ENCODE data around the gene IRS1. TPM values are rescaled to one million over a fixed set of nuclear protein-coding genes. Genes with fewer than 3 reads are reported as not detected.

The IRS1 gene
- total and polyA plus RNA-seq, 2 donors = 7.4 to 11.5 TPM

DNA sequence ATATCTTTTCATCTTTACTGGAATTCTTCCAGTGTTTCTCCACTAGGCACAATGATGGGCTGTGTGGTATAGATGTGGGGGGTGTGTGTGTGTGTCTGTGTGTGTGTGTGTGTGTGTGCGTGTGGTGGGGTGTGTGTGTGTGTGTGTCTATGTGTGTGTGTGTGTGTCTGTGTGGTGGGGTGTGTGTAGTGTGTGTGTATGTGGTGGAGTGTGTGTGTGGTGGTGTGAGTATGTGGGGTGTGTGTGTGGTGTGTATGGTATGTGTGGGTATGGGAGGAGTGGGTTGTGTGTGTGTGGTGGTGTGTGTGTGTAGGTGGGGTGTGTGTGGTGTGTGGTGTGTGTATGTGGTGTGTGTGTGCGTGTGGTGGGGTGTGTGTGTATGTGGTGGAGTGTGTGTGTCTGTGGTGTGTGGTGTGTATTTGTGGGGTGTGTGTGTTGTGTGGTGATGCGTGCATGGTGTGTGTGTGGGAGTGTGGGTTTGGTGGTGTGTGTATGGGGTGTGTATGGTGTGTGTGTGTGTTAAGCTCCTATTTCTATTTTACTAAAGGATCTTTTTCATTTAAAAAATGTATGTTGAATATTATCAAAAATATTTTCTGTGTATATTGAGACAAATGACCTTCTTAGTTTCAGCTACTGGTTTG is 84.2 kb downstream of the IRS1 start:
- DNase-seq (ENCODE audit: low read depth in 6 of 9, low spot score in 9 of 9) = no peak
- no peaks in the 10 kb centered on the region for H3K4me1 ChIP-seq (ENCODE audit: control insufficient read depth in 2 of 2, insufficient read depth in 2 of 2, low read length in 2 of 2)
- WGBS = 91% methylated on average over 3 of the region's 3 CpGs

DNA sequence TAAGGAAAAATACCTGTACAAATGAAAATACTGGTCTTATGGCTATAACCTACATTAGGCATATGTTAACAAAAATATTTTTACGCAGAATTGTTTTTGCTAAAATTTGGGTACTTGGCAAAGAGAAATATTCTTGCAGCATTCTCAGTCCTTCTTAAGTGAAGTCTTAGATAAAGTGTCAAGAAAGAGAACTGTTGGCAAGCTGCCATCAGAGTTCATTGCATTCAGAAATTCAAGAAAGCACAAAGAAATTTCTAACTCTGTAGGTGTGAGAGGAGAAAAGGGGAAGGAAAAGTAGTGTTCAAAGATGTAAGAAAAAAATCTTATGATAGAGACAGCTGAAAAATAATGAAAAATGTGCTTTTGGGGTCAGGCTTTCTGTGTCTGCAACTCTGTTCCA is 86.7 kb downstream of the IRS1 start:
- Histone ChIP-seq H3K9me3 (ENCODE audit: control insufficient read depth in 2 of 2, insufficient read depth in 1 of 2, low read length in 1 of 2) (no peaks in the 10 kb centered on the region), H3K36me3 (ENCODE audit: control insufficient read depth in 2 of 2, insufficient read depth in 2 of 2, low read length in 1 of 2) (no peaks in the 10 kb centered on the region), H3K27me3 (ENCODE audit: control insufficient read depth in 2 of 2, insufficient read depth in 1 of 2, low read length in 1 of 2) (no peaks in the 10 kb centered on the region), H3K27ac (ENCODE audit: low read depth in 1 of 2, low read length in 1 of 2) (no peak overlapping the region), H3K4me1 (ENCODE audit: control insufficient read depth in 2 of 2, insufficient read depth in 2 of 2, low read length in 2 of 2) (no peaks in the 10 kb centered on the region), H3K4me3 (ENCODE audit: low read length in 2 of 2) (no peak overlapping the region)
- WGBS = 95% methylated on average over 1 of the region's 1 CpG
- DNase-seq (ENCODE audit: low read depth in 6 of 9, low spot score in 9 of 9) = no peak

More for the DNA sequence above, 84.2 kb downstream of the IRS1 start:
- Histone ChIP-seq H3K9me3 (ENCODE audit: control insufficient read depth in 2 of 2, insufficient read depth in 1 of 2, low read length in 1 of 2) (no peaks in the 10 kb centered on the region), H3K27me3 (ENCODE audit: control insufficient read depth in 2 of 2, insufficient read depth in 1 of 2, low read length in 1 of 2) (no peaks in the 10 kb centered on the region), H3K27ac (ENCODE audit: low read depth in 1 of 2, low read length in 1 of 2) (no peak overlapping the region), H3K36me3 (ENCODE audit: control insufficient read depth in 2 of 2, insufficient read depth in 2 of 2, low read length in 1 of 2) (no peaks in the 10 kb centered on the region), H3K4me3 (ENCODE audit: low read length in 2 of 2) (no peak overlapping the region)

DNA sequence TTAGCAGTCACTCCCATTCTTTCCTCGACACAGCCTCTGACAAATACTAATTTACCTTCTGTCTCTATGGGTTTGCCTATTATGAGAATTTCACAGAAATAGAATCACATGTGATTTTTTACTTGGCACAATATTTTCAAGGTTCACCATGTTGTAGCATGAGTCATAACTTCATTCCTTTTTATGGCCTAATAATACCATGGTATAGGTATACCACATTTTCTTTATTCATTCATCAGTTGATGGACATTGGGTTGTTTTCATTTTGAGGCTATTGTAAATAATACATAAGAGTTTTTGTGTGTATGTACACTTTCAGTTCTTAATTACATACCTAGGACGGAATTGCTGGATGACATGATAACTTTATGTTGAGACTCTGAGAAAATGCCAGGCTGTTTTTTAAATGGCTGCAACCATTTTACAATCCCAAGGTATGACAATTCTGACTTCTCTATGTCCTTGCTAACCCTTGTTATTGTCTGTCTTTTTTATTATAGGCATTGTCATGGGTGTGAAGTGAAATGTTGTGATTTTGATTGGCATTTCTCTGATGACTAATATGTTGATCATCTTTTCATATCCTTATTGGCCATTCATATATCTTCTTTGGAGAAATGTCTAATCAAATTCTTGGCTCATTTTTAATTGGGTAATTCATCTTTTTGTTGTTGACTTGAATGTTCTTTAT is 87.9 kb downstream of the IRS1 start:
- no peaks in the 10 kb centered on the region for H3K36me3 ChIP-seq (ENCODE audit: control insufficient read depth in 2 of 2, insufficient read depth in 2 of 2, low read length in 1 of 2)
- WGBS = 96% methylated on average over 2 of the region's 2 CpGs
- no peaks in the 10 kb centered on the region for H3K27me3 ChIP-seq (ENCODE audit: control insufficient read depth in 2 of 2, insufficient read depth in 1 of 2, low read length in 1 of 2)
- no peak for DNase-seq (ENCODE audit: low read depth in 6 of 9, low spot score in 9 of 9)
- H3K27ac ChIP-seq (ENCODE audit: low read depth in 1 of 2, low read length in 1 of 2) = no peak overlapping the region
- no peaks in the 10 kb centered on the region for H3K4me1 ChIP-seq (ENCODE audit: control insufficient read depth in 2 of 2, insufficient read depth in 2 of 2, low read length in 2 of 2)
- H3K9me3 ChIP-seq (ENCODE audit: control insufficient read depth in 2 of 2, insufficient read depth in 1 of 2, low read length in 1 of 2) = no peaks in the 10 kb centered on the region
- H3K4me3 ChIP-seq (ENCODE audit: low read length in 2 of 2) = no peak overlapping the region

DNA sequence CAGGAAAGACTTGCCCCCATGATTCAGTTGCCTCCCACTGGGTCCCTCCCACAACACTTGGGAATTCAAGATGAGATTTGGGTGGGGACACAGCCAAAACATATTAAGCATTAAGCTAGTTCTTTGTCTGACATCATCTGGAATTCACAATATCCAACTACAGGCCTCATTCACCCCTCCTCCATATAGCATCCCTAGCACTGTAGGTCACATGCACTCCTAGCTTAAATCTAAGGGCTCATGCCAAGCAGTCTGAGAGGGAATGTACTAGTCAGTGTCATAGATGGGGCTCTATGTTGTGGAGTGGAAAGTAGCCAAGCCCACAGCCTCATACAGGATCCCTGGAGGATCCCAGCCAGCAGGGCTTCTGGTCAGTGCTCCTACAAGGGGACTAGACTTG is 92.1 kb downstream of the IRS1 start:
- no peak overlapping the region for H3K27ac ChIP-seq (ENCODE audit: low read depth in 1 of 2, low read length in 1 of 2)
- no peaks in the 10 kb centered on the region for H3K27me3 ChIP-seq (ENCODE audit: control insufficient read depth in 2 of 2, insufficient read depth in 1 of 2, low read length in 1 of 2)
- H3K9me3 ChIP-seq (ENCODE audit: control insufficient read depth in 2 of 2, insufficient read depth in 1 of 2, low read length in 1 of 2) = no peaks in the 10 kb centered on the region
- DNase-seq (ENCODE audit: low read depth in 6 of 9, low spot score in 9 of 9) = no peak
- H3K36me3 ChIP-seq (ENCODE audit: control insufficient read depth in 2 of 2, insufficient read depth in 2 of 2, low read length in 1 of 2) = no peaks in the 10 kb centered on the region
- H3K4me3 ChIP-seq (ENCODE audit: low read length in 2 of 2) = no peak overlapping the region
- H3K4me1 ChIP-seq (ENCODE audit: control insufficient read depth in 2 of 2, insufficient read depth in 2 of 2, low read length in 2 of 2) = no peaks in the 10 kb centered on the region

DNA sequence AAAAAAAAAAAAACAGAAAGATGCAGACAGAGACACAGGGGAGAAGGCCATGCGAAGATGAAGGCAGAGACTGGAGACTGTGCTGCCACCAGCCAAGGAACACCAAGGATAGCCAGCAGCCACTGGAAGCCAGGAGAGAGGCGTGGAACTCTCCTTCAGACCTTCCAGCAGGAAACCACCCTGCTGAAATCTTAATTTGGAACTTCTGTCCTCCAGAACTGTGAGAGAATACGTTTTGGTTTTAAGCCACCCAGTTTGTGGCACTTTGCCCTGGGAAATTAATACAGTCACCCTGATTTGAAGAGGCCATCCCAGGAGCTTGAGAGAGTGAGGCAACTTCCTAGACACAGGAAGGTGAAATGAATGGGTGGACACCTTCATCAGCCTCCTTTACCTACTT is 93.7 kb downstream of the IRS1 start:
- no peak for DNase-seq (ENCODE audit: low read depth in 6 of 9, low spot score in 9 of 9)
- no peaks in the 10 kb centered on the region for H3K27me3 ChIP-seq (ENCODE audit: control insufficient read depth in 2 of 2, insufficient read depth in 1 of 2, low read length in 1 of 2)
- H3K4me1 ChIP-seq (ENCODE audit: control insufficient read depth in 2 of 2, insufficient read depth in 2 of 2, low read length in 2 of 2) = no peaks in the 10 kb centered on the region
- no peak overlapping the region for H3K4me3 ChIP-seq (ENCODE audit: low read length in 2 of 2)
- H3K9me3 ChIP-seq (ENCODE audit: control insufficient read depth in 2 of 2, insufficient read depth in 1 of 2, low read length in 1 of 2) = no peaks in the 10 kb centered on the region
- H3K36me3 ChIP-seq (ENCODE audit: control insufficient read depth in 2 of 2, insufficient read depth in 2 of 2, low read length in 1 of 2) = no peaks in the 10 kb centered on the region
- 98% methylated on average over 3 of the region's 3 CpGs for WGBS
- no peak overlapping the region for H3K27ac ChIP-seq (ENCODE audit: low read depth in 1 of 2, low read length in 1 of 2)

DNA sequence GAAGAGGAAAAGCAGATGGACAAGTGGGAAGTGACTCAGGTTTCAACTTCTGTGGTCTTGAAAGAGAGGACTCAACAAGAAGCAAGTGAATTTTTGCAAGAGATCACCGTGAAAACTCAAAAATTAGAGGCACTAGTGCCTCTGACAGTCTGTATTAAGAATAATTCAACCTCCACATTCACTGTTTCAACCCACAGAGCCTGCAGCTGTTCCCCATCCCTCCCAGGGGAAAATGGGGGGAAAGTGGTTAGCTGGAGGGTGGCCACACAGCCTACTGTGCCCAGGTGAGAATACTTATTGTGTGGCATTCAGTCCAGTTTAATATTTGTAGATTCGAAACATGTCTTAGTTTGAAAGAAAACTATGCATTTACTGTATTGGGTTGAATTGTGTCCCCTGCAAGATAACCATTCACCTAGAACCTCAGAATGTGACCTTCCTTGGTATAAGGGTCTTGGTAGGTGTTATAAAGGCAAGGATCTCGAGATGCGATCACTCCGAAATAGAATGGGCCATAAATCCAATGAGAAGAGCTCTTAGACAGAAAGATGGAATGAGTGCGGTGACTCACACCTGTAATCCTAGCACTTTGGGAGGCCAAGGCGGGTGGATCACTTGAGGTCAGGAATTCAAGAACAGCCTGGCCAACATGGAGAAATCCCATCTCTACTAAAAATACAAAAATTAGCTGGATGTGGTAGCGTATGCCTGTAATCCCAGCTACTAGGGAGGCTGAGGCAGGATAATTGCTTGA is 94.3 kb downstream of the IRS1 start:
- Histone ChIP-seq H3K27ac (ENCODE audit: low read depth in 1 of 2, low read length in 1 of 2) (no peak overlapping the region), H3K27me3 (ENCODE audit: control insufficient read depth in 2 of 2, insufficient read depth in 1 of 2, low read length in 1 of 2) (no peaks in the 10 kb centered on the region), H3K4me1 (ENCODE audit: control insufficient read depth in 2 of 2, insufficient read depth in 2 of 2, low read length in 2 of 2) (no peaks in the 10 kb centered on the region), H3K9me3 (ENCODE audit: control insufficient read depth in 2 of 2, insufficient read depth in 1 of 2, low read length in 1 of 2) (no peaks in the 10 kb centered on the region), H3K4me3 (ENCODE audit: low read length in 2 of 2) (no peak overlapping the region), H3K36me3 (ENCODE audit: control insufficient read depth in 2 of 2, insufficient read depth in 2 of 2, low read length in 1 of 2) (no peaks in the 10 kb centered on the region)
- 96% methylated on average over 8 of the region's 8 CpGs for WGBS
- no peak for DNase-seq (ENCODE audit: low read depth in 6 of 9, low spot score in 9 of 9)

DNA sequence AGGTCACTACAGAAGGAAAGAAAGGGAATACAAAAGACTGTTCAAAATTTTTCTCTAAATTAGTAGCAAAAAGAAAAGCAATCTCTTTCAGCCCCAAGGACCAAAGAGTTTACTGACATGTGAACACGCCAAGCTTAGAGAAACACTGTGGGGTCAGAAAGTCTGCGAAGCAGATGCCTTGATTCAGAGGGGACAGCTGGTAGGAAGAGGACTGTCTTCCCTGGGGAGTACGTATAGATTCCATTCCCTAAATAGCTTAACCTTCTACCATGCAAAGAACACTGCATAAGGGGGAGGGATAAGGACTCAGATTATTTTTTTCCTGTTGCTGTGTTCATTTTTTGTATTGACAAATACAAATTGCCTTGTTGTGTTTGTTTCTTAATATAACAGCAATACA is 96.1 kb downstream of the IRS1 start:
- no peak for DNase-seq (ENCODE audit: low read depth in 6 of 9, low spot score in 9 of 9)
- no peaks in the 10 kb centered on the region for H3K27me3 ChIP-seq (ENCODE audit: control insufficient read depth in 2 of 2, insufficient read depth in 1 of 2, low read length in 1 of 2)
- WGBS = 91% methylated on average over 3 of the region's 3 CpGs
- H3K9me3 ChIP-seq (ENCODE audit: control insufficient read depth in 2 of 2, insufficient read depth in 1 of 2, low read length in 1 of 2) = no peaks in the 10 kb centered on the region
- no peak overlapping the region for H3K4me3 ChIP-seq (ENCODE audit: low read length in 2 of 2)
- no peaks in the 10 kb centered on the region for H3K4me1 ChIP-seq (ENCODE audit: control insufficient read depth in 2 of 2, insufficient read depth in 2 of 2, low read length in 2 of 2)
- no peaks in the 10 kb centered on the region for H3K36me3 ChIP-seq (ENCODE audit: control insufficient read depth in 2 of 2, insufficient read depth in 2 of 2, low read length in 1 of 2)
- no peak overlapping the region for H3K27ac ChIP-seq (ENCODE audit: low read depth in 1 of 2, low read length in 1 of 2)

DNA sequence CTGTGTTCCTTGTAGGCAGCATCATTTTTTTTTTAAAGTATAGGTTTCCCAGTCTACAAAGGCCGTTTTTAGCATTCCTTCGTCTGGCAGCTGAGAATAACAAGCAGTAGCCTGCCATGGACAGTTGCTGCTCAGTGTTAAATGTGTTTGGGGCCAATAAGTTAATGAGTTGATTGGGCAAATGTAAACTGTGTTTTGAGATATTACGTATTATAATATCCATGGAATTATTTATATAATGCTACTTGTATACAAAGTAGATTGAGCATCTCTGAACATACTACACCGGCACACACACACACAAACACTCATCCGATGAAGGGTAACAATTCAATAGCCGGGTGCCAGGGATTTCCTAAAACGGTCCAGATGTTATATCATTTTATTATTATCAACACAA is 97.2 kb downstream of the IRS1 start:
- WGBS = 93% methylated on average over 7 of the region's 7 CpGs

DNA sequence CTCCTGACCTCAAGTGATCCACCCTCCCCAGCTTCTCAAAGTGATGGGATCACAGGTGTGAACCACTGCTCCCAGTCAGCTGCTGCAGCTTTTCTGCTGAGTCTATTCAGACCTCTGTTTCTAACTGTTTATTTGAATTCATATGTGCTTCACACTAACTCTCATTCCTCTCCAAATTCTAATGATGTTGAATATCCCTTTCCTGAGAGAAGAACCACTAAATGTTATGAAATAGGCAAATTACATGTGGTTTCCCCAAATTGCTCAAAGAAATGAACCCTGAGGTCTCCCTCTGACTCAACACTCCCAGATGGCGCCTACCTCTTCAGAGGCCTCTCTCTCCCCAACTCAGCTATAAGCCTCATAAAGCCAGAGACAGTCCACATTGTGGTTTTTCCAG is 98.6 kb downstream of the IRS1 start:
- no peaks in the 10 kb centered on the region for H3K27me3 ChIP-seq (ENCODE audit: control insufficient read depth in 2 of 2, insufficient read depth in 1 of 2, low read length in 1 of 2)
- no peak overlapping the region for H3K4me3 ChIP-seq (ENCODE audit: low read length in 2 of 2)
- H3K4me1 ChIP-seq (ENCODE audit: control insufficient read depth in 2 of 2, insufficient read depth in 2 of 2, low read length in 2 of 2) = no peaks in the 10 kb centered on the region
- H3K36me3 ChIP-seq (ENCODE audit: control insufficient read depth in 2 of 2, insufficient read depth in 2 of 2, low read length in 1 of 2) = no peaks in the 10 kb centered on the region
- H3K9me3 ChIP-seq (ENCODE audit: control insufficient read depth in 2 of 2, insufficient read depth in 1 of 2, low read length in 1 of 2) = no peaks in the 10 kb centered on the region
- DNase-seq (ENCODE audit: low read depth in 6 of 9, low spot score in 9 of 9) = no peak
- H3K27ac ChIP-seq (ENCODE audit: low read depth in 1 of 2, low read length in 1 of 2) = no peak overlapping the region
- WGBS = 88% methylated on average over 1 of the region's 1 CpG

More for the DNA sequence above, 97.2 kb downstream of the IRS1 start:
- H3K27me3 ChIP-seq (ENCODE audit: control insufficient read depth in 2 of 2, insufficient read depth in 1 of 2, low read length in 1 of 2) = no peaks in the 10 kb centered on the region
- H3K36me3 ChIP-seq (ENCODE audit: control insufficient read depth in 2 of 2, insufficient read depth in 2 of 2, low read length in 1 of 2) = no peaks in the 10 kb centered on the region
- no peaks in the 10 kb centered on the region for H3K4me1 ChIP-seq (ENCODE audit: control insufficient read depth in 2 of 2, insufficient read depth in 2 of 2, low read length in 2 of 2)
- no peak overlapping the region for H3K4me3 ChIP-seq (ENCODE audit: low read length in 2 of 2)
- no peaks in the 10 kb centered on the region for H3K9me3 ChIP-seq (ENCODE audit: control insufficient read depth in 2 of 2, insufficient read depth in 1 of 2, low read length in 1 of 2)
- no peak overlapping the region for H3K27ac ChIP-seq (ENCODE audit: low read depth in 1 of 2, low read length in 1 of 2)
- no peak for DNase-seq (ENCODE audit: low read depth in 6 of 9, low spot score in 9 of 9)
